Left ventricle myocardium inferior (tissue), 1 donor: ENCODE results near the gene NODAL. TPM values are rescaled to one million over a fixed set of nuclear protein-coding genes. Genes with fewer than 3 reads are reported as not detected.
A peak's percentile ranks its signal among the peaks of the same experiment; 100 is the strongest.

Source experiments
- DNase-seq: peaks from one replicate; pipeline ENCODE4 v3.0.0-alpha.2; 2020
- H3K27ac ChIP-seq: fragments of 200-600 bp; replicated peaks from 2 replicates; pipeline ENCODE4 v1.8.0; 2021
- H3K27me3 ChIP-seq: fragments of 200-600 bp; 2 replicates; pipeline ENCODE4 v1.8.0; 2021; ENCODE audit warnings: low read depth
- H3K36me3 ChIP-seq: fragments of 200-600 bp; 2 replicates; pipeline ENCODE4 v1.8.0; 2021
- H3K4me1 ChIP-seq: fragments of 200-600 bp; 2 replicates; pipeline ENCODE4 v1.8.0; 2021
- H3K4me3 ChIP-seq: fragments of 200-600 bp; 2 replicates; pipeline ENCODE4 v1.8.0; 2021; ENCODE audit warnings: mild to moderate bottlenecking, moderate library complexity
- H3K9me3 ChIP-seq: fragments of 200-600 bp; replicated peaks from 2 replicates; pipeline ENCODE4 v1.8.0; 2021
- intact Hi-C: fragments of 100-400 bp; cut with micrococcal nuclease; formaldehyde crosslinking; loops from one replicate; pipeline ENCODE4 v1.11.0; 2022
- total RNA-seq: library from RNA; stranded (reverse); fragmentation: NEBNext Ultra II Directional; extraction: Animal tissue kit (Norgen Biotek cat#: 25700); gene quantifications from one replicate; pipeline ENCODE4 v1.2.1, GENCODE V29; 2021
- TF ChIP-seq, protein P1 (sequence below): fragments of 200-600 bp; IDR thresholded peaks from 2 replicates; pipeline ENCODE4 v1.8.0; 2021; ENCODE audit warnings: antibody characterized with exemption, mild to moderate bottlenecking, borderline replicate concordance
- donor health status: DM: no; HTN: yes; CAD: no; lungs with severe emphysema.

The NODAL gene
- total RNA-seq, 1 donor from 2014 or later: 0.16 TPM

DNA sequence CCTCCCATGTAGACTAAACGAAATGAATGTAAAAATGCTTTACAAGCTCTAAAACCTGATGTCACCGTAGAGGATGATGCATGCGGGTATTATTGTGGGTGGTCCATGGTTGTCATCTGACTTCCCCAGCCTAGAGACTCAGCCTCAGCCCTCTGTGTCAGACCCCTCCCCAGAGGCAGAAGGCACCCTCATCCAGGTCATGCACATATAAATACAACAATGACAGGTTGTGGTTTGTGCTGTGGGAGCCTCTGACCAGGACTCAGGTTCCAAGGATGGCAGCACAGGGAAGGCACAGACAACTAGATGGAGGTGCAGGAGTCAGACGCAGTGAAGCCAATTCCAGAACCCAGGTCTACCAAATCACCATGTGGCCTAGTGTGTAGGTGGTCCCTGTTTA lies 3.3 kb upstream of the NODAL start:
- Histone ChIP-seq H3K9me3 (no peaks in the 10 kb centered on the region), H3K27ac (no peak overlapping the region), H3K27me3 (peaks cover 37% of the 10 kb centered on the region), H3K4me1 (peaks cover 29% of the 10 kb centered on the region), H3K36me3 (no peaks in the 10 kb centered on the region), H3K4me3 (no peak overlapping the region)
- no peak for DNase-seq
- intact Hi-C loops: no loop called here
- TF ChIP-seq, protein P1, sequence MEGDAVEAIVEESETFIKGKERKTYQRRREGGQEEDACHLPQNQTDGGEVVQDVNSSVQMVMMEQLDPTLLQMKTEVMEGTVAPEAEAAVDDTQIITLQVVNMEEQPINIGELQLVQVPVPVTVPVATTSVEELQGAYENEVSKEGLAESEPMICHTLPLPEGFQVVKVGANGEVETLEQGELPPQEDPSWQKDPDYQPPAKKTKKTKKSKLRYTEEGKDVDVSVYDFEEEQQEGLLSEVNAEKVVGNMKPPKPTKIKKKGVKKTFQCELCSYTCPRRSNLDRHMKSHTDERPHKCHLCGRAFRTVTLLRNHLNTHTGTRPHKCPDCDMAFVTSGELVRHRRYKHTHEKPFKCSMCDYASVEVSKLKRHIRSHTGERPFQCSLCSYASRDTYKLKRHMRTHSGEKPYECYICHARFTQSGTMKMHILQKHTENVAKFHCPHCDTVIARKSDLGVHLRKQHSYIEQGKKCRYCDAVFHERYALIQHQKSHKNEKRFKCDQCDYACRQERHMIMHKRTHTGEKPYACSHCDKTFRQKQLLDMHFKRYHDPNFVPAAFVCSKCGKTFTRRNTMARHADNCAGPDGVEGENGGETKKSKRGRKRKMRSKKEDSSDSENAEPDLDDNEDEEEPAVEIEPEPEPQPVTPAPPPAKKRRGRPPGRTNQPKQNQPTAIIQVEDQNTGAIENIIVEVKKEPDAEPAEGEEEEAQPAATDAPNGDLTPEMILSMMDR: no peak

DNA sequence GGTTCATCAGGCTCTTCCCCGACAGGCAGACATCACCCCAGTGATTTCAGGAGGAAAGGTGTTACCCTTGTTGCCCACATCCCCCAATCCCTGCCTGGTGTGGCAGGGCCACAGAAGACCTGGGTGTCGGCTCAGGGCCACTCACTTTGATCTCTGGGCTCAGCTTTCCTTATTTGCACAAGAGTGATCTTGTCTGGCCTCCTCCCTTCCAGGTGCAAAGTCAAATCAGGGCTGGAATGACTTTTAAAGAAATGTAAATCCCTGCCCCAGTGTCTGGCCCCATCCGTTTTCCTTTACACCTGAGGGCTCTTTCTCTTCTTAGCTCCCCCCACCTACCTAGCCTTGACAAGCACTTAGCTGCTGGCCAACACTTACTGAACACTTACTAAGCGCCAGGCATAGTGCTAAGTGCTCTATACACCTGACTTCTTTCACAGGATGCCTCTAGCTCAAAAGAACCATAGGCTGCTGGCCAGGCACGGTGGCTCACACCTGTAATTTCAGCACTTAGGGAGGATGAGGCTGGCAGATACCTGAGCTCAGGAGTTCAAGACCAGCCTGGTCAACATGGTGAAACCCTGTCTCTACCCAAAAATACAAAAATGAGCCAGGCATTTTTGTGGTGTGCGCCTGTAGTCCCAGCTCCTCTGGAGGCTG lies 979 bp upstream of the NODAL start:
- intact Hi-C loops: no loop called here
- Histone ChIP-seq H3K4me3 (no peak overlapping the region), H3K4me1 (peaks cover 25% of the 10 kb centered on the region), H3K9me3 (no peaks in the 10 kb centered on the region), H3K27ac (no peak overlapping the region), H3K36me3 (no peaks in the 10 kb centered on the region), H3K27me3 (peaks cover 46% of the 10 kb centered on the region)
- DNase-seq: no peak
- TF ChIP-seq, protein P1: no peak

DNA sequence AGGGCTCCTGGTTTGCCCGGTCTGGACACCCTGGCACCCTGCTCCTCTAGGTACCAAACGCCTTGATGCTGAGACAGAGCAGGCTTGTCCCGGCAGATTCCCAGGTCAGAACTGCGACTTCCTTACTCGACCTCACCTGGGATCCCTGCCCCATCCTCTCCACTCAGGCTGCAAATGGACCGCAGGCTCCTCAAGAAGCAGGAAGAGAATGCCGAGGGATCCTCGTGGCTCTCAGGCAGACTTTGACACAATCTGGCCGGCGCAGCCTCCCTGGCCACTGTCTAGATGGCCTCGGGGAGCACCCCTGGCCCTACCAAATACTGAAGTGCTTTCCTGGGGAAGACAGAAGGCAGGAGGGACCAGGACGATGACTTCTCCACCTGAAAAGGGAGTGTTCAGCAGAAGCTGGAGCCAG lies 421 bp upstream of the NODAL start:
- Histone ChIP-seq H3K4me3 (no peak overlapping the region), H3K9me3 (no peaks in the 10 kb centered on the region), H3K27ac (no peak overlapping the region), H3K36me3 (no peaks in the 10 kb centered on the region), H3K27me3 (peaks cover 46% of the 10 kb centered on the region), H3K4me1 (peaks cover 25% of the 10 kb centered on the region)
- DNase-seq: no peak
- TF ChIP-seq, protein P1: no peak
- intact Hi-C loops: no loop called here

DNA sequence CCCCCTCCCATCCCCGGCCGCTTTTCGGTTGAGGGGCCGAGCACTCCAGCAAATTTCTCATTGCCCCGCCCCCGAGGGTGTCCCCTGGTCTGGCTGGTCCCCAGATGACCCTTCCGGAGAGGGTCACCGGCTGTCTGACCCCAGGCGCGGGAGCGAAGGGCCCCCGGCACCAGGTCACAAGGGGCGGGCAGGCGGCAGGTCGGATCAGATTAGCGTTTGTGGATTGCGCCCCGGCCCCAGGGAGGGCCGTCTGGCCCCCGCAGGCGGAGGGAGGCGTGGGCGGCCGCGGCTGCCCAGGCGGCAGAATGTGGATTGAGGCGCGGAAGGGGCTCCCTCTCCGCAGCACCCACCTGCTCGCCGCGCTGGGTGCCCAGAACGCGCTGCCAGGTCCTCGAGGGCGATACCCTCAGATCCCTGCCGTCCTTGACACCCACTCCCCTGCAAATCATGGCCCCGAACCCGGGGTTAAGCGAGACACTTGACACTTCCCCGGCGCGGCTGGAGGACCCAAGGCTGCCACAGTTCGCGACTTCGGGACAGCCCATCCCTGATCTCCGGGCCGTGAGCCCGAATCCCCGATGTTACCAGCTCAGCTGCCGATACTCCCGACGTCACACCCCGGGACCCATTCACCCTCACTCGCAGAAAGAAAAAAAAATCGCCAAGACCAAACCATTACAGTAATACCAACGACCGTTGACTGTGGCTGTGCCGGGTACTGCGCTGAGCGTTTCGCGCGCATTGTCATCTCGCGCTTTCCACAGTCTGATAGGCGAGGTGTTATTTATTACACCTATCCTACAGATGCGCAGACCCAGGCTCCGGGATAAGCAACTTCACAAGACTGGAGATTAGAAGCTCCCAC lies 953 bp downstream of the NODAL start:
- H3K9me3 ChIP-seq: no peaks in the 10 kb centered on the region
- no peak for DNase-seq
- H3K4me1 ChIP-seq: peaks cover 19% of the 10 kb centered on the region
- no peaks in the 10 kb centered on the region for H3K36me3 ChIP-seq
- H3K27ac ChIP-seq: no peak overlapping the region
- TF ChIP-seq, protein P1: peak; percentile 4
- H3K4me3 ChIP-seq: peak overlapping the region; percentile 61
- intact Hi-C loops: no loop called here
- H3K27me3 ChIP-seq: peaks cover 46% of the 10 kb centered on the region

DNA sequence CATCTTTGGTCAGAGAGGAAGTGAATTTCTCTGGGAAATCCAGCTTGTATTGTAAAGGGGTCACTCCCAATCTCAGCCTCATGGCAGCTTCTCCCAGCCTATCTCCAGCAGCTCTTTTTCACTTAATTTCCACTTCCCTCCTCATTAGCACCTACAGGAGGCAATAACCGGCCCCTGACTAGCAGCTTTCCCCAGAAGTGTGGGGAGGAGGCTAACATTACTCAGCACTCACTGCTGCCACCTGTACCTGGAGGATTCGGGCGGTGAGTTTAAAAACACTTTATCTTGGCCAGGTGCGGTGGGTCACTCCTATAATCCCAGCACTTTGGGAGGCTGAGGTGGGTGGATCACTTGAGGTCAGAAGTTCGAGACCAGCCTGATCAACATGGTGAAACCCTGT lies 3.8 kb downstream of the NODAL start:
- intact Hi-C loops: no loop called here
- no peak overlapping the region for H3K27ac ChIP-seq
- no peak overlapping the region for H3K4me3 ChIP-seq
- peaks cover 38% of the 10 kb centered on the region for H3K27me3 ChIP-seq
- no peaks in the 10 kb centered on the region for H3K36me3 ChIP-seq
- TF ChIP-seq, protein P1: no peak
- no peak for DNase-seq
- H3K9me3 ChIP-seq: no peaks in the 10 kb centered on the region
- peaks cover 38% of the 10 kb centered on the region for H3K4me1 ChIP-seq
